HepG2 (cell line): Measurements from ENCODE around the gene TMEM108. TPM values are rescaled to one million over a fixed set of nuclear protein-coding genes. Genes with fewer than 3 reads are reported as not detected.

Experiments used
- ATAC-seq: fragments of 200-7000 bp; cut with Tn5 transposase; 3 replicates; pipeline ENCODE4 v1.9.1; 2020; ENCODE audit warnings: mild to moderate bottlenecking, moderate library complexity
- BruUV-seq: library from RNA; stranded (reverse); fragments of 400-500 nt; replicated peaks from 2 replicates; lab custom pipeline; 2021; lab: Mats Ljungman, UMichigan
- CTCF ChIA-PET: fragments of 300-600 bp; formaldehyde crosslinking; extraction: SDS; loops from one replicate; lab custom pipeline; 2021; ENCODE audit warnings: low total read pairs, inconsistent platforms, low intra/inter-chr PET ratio; lab: Yijun Ruan, JAX
- POLR2A ChIA-PET: fragments of 350-600 bp; sonication (Branson Sonifier 250); formaldehyde crosslinking; loops from one replicate; lab custom pipeline; 2020; ENCODE audit warnings: antibody characterized with exemption, inconsistent platforms; lab: Yijun Ruan, JAX
- DNase-seq: peaks from one replicate; pipeline ENCODE4 v3.0.0-alpha.2; 2015; ENCODE audit warnings: low spot score
- FAIRE-seq: peaks from 3 replicates; lab custom pipeline; 2011; peaks lifted over from hg19 to GRCh38; lab: Jason Lieb, UNC
- H2AFZ ChIP-seq: one replicate; pipeline ENCODE4 v1.6.1; 2011; ENCODE audit warnings: low read length, inconsistent platforms
- H3K27ac ChIP-seq: fragments of 300-600 bp; 3 replicates; pipeline ENCODE4 v1.8.0; 2011; ENCODE audit warnings: mixed run types, mild to moderate bottlenecking, mixed read lengths, low read length, inconsistent platforms; ENCODE audit not compliant: insufficient read depth; ENCODE audit errors: extremely low read length
- H3K27me3 ChIP-seq, 2 experiments: fragments of 200-600 bp in 1 of 2; 2 replicates in 1 of 2; 3 replicates in 1 of 2; pipeline versions ENCODE4 v1.6.0 to v1.8.0; 2011; ENCODE audit warnings: low read length in 2 of 2, mild to moderate bottlenecking in 2 of 2, moderate library complexity in 2 of 2, inconsistent platforms in 1 of 2; ENCODE audit not compliant: insufficient read depth in 2 of 2, control insufficient read depth in 1 of 2
- H3K36me3 ChIP-seq, 2 experiments: fragments of 200-600 bp in 1 of 2; replicated peaks in 1 of 2; 2 replicates in 1 of 2; 3 replicates in 1 of 2; pipeline versions ENCODE4 v1.5.1 to v1.8.0; 2011; ENCODE audit warnings: low read length in 2 of 2, inconsistent platforms in 1 of 2; ENCODE audit not compliant: insufficient read depth in 2 of 2, control insufficient read depth in 1 of 2
- H3K4me1 ChIP-seq: 2 replicates; pipeline ENCODE4 v1.5.1; 2012; ENCODE audit warnings: low read length, inconsistent platforms; ENCODE audit not compliant: insufficient read depth
- H3K4me2 ChIP-seq: 2 replicates; pipeline ENCODE4 v1.6.0; 2011; ENCODE audit warnings: low read depth, low read length, inconsistent platforms
- H3K4me3 ChIP-seq, 3 experiments: fragments of 200-600 bp in 1 of 3; sonication (generic), shearing (Covaris generic) in 1 of 3; replicated peaks in 1 of 3; 2 replicates each; pipeline ENCODE4 v1.5.1; 2011 to 2016; ENCODE audit warnings: low read length in 3 of 3, inconsistent platforms in 2 of 3, low read depth in 2 of 3, mild to moderate bottlenecking in 2 of 3, control low read depth in 1 of 3, mixed read lengths in 1 of 3; ENCODE audit not compliant: insufficient read depth in 1 of 3
- H3K79me2 ChIP-seq: one replicate; pipeline ENCODE4 v1.6.1; 2011; ENCODE audit warnings: low read length, inconsistent platforms; ENCODE audit not compliant: insufficient read depth
- H3K9ac ChIP-seq: 2 replicates; pipeline ENCODE4 v1.6.0; 2011; ENCODE audit warnings: mild to moderate bottlenecking, low read depth, low read length, inconsistent platforms; ENCODE audit not compliant: insufficient read depth
- H3K9me3 ChIP-seq: 2 replicates; pipeline ENCODE4 v1.5.1; 2012; ENCODE audit warnings: mild to moderate bottlenecking, low read length
- H4K20me1 ChIP-seq: 2 replicates; pipeline ENCODE4 v1.6.0; 2011; ENCODE audit warnings: inconsistent platforms, mild to moderate bottlenecking, low read length, moderate library complexity; ENCODE audit not compliant: insufficient read depth
- FIP1L1 ChIP-seq: fragments of 200-400 bp; formaldehyde crosslinking; IDR thresholded peaks from 2 replicates; pipeline ENCODE4 v1.6.1; 2018; ENCODE audit warnings: low read depth, mild to moderate bottlenecking, low read length, moderate library complexity, borderline replicate concordance; ENCODE audit not compliant: insufficient read depth
- HOXD1 ChIP-seq: sonication (generic); formaldehyde crosslinking; IDR thresholded peaks from 2 replicates; pipeline ENCODE4 v1.5.0; 2020; ENCODE audit warnings: missing genetic modification reagents
- JDP2 ChIP-seq: sonication (generic); formaldehyde crosslinking; IDR thresholded peaks from 2 replicates; pipeline ENCODE4 v1.8.1; 2022; ENCODE audit warnings: missing genetic modification reagents, borderline replicate concordance
- KIAA2018 ChIP-seq: sonication (generic); formaldehyde crosslinking; IDR thresholded peaks from 2 replicates; pipeline ENCODE4 v1.5.0; 2020; ENCODE audit warnings: mild to moderate bottlenecking, missing genetic modification reagents, borderline replicate concordance
- KLF12 ChIP-seq: sonication (generic); formaldehyde crosslinking; IDR thresholded peaks from 2 replicates; pipeline ENCODE4 v1.4.0; 2020; ENCODE audit warnings: missing genetic modification reagents, borderline replicate concordance
- NFKB2 ChIP-seq: sonication (generic); formaldehyde crosslinking; IDR thresholded peaks from 2 replicates; pipeline ENCODE4 v1.4.0; 2020; ENCODE audit warnings: missing genetic modification reagents, borderline replicate concordance
- NFKBIZ ChIP-seq: IDR thresholded peaks from 2 replicates; pipeline ENCODE4 v1.6.1; 2018; ENCODE audit warnings: missing genetic modification reagents, missing compliant biosample characterization
- SNAI1 ChIP-seq: sonication (generic); formaldehyde crosslinking; IDR thresholded peaks from 2 replicates; pipeline ENCODE4 v1.5.0; 2020; ENCODE audit warnings: mild to moderate bottlenecking, missing genetic modification reagents, borderline replicate concordance
- THYN1 ChIP-seq: sonication (generic); formaldehyde crosslinking; IDR thresholded peaks from 2 replicates; pipeline ENCODE4 v1.8.1; 2023; ENCODE audit warnings: low read depth, mild to moderate bottlenecking, moderate library complexity, missing genetic modification reagents, borderline replicate concordance
- TOE1 ChIP-seq: sonication (generic); formaldehyde crosslinking; IDR thresholded peaks from 2 replicates; pipeline ENCODE4 v1.4.0; 2020; ENCODE audit warnings: mild to moderate bottlenecking, missing genetic modification reagents
- ZMYM2 ChIP-seq: sonication (generic); formaldehyde crosslinking; IDR thresholded peaks from 2 replicates; pipeline ENCODE4 v1.8.0; 2022; ENCODE audit warnings: mild to moderate bottlenecking, missing genetic modification reagents
- ZNF331 ChIP-seq: sonication (generic); formaldehyde crosslinking; IDR thresholded peaks from 2 replicates; pipeline ENCODE4 v1.4.0; 2020; ENCODE audit warnings: missing genetic modification reagents
- ZNF564 ChIP-seq: sonication (generic); formaldehyde crosslinking; IDR thresholded peaks from 2 replicates; pipeline ENCODE4 v1.8.1; 2023; ENCODE audit warnings: mild to moderate bottlenecking, missing genetic modification reagents
- ZNF597 ChIP-seq: sonication (generic); formaldehyde crosslinking; IDR thresholded peaks from 2 replicates; pipeline ENCODE4 v1.5.0; 2020; ENCODE audit warnings: missing genetic modification reagents
- ZNF773 ChIP-seq: sonication (generic); formaldehyde crosslinking; IDR thresholded peaks from 2 replicates; pipeline ENCODE4 v1.4.0; 2020; ENCODE audit warnings: missing genetic modification reagents, borderline replicate concordance
- ZNF777 ChIP-seq: sonication (generic); formaldehyde crosslinking; IDR thresholded peaks from 2 replicates; pipeline ENCODE4 v1.4.0; 2020; ENCODE audit warnings: missing genetic modification reagents
- WGBS: methylation state at CpG from one replicate; pipeline ENCODE4 v1.1.6; 2017; ENCODE audit warnings: low lambda C conversion rate; 5-methylcytosine and 5-hydroxymethylcytosine counted together
- in situ Hi-C: cut with HindIII; loops from 2 replicates; pipeline ENCODE4 v1.10.0; 2017; ENCODE audit warnings: low pct_unique_long_range_greater_than_20kb; ENCODE audit not compliant: extremely low pct_ligation_motif_present
- intact Hi-C: fragments of 100-400 bp; cut with micrococcal nuclease; formaldehyde crosslinking; loops from one replicate; pipeline ENCODE4 v1.10.0; 2022; ENCODE audit not compliant: unreplicated experiment
- polyA plus RNA-seq, 8 experiments: library from polyadenylated mRNA; depleted of rRNA in 3 of 8; stranded (reverse) in 7 of 8; unstranded in 1 of 8; fragments of >200 nt; fragmentation: Illumina TruSeq in 4 of 8; extraction: Trizol in 4 of 8; gene quantifications; 2 replicates each; pipeline versions ENCODE4 v1.2.1 to v1.2.3, GENCODE V29; 2011 to 2016; ENCODE audit warnings: low read depth in 4 of 8, missing spikeins in 1 of 8, mixed read lengths in 1 of 8; ENCODE audit not compliant: insufficient read depth in 1 of 8
- total RNA-seq, 5 experiments: library from RNA; depleted of rRNA; stranded (reverse); fragments of >200 nt; fragmentation: Illumina TruSeq; extraction: Trizol; gene quantifications; 2 replicates each; pipeline ENCODE4 v1.2.3, GENCODE V29; 2016; ENCODE audit warnings: low read depth in 1 of 5

Gene TMEM108
- total and polyA plus RNA-seq, 2 of the 13 experiments (the other 11 are each of a cell fraction or from before 2014, with no cell fraction given) = not detected

DNA sequence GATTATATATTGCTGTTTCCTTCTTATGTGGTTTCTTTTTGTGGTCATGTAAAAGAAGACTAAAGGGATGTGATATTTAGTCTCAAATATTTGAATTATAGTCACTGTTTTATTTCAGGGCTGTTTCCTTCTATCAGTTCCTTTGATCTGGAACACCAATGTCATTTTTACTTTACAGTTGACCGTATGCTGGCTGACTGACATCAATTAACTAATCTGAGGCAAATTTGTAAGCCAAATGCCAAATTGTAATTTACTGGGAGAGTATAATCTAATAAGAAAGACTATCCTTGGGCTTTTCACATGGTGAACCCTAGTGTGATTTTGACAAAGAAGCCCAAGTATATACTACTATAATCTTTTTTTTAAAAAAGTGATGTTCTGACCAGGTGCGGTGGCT is 87.6 kb downstream of the TMEM108 start (continued):
- no peak for TF ChIP-seq KIAA2018 (CRISPR knock-in tag)
- no peak for TF ChIP-seq ZNF564 (CRISPR knock-in tag)
- TF ChIP-seq NFKBIZ (CRISPR knock-in tag) = no peak
- TF ChIP-seq SNAI1 (CRISPR knock-in tag) = no peak

DNA sequence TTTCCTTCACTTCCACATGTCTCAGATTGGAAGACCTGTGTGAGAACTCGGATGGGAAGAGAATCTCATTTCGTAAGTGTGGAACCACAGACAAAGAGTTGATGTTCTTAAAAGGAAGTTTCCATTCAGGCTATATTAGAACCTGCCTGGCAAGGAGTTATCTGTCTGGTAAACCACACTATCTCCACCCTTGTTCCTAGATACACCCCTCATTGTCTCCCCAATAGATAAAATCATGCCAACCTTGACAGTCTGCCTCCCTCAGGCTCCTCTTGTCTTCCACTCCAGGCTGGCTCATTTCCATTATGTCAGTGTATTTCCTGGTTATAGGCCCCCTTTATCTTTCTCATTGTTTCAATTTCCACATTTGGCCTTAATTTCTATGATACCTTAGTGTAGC is 89.2 kb downstream of the TMEM108 start:
- WGBS = 0% methylated on average over 2 of the region's 2 CpGs
- ATAC-seq (no peak), FAIRE-seq (no peak), DNase-seq (no peak)
- no peak overlapping the region for H3K4me3 ChIP-seq
- H4K20me1 ChIP-seq = no peaks in the 10 kb centered on the region
- H3K27ac ChIP-seq = no peak overlapping the region
- intact Hi-C loops = no loop called here
- no peaks in the 10 kb centered on the region for H3K79me2 ChIP-seq
- H3K9me3 ChIP-seq = no peaks in the 10 kb centered on the region
- no peaks in the 10 kb centered on the region for H3K4me1 ChIP-seq
- ChIA-PET POLR2A (no interaction called here), CTCF (no interaction called here)
- 0 out of 5 replicates have a peak, but pooled peaks cover 0 to 22% of the 10 kb centered on the region in 2 experiments for H3K27me3 ChIP-seq
- H3K9ac ChIP-seq = no peak overlapping the region
- no TSS peak for BruUV-seq
- H3K36me3 ChIP-seq = no peaks in the 10 kb centered on the region
- in situ Hi-C loops = no loop called here
- H2AFZ ChIP-seq = no peak overlapping the region
- no peak overlapping the region for H3K4me2 ChIP-seq
- TF ChIP-seq TOE1 (CRISPR knock-in tag) (no peak), NFKB2 (CRISPR knock-in tag) (no peak), KLF12 (CRISPR knock-in tag) (no peak), THYN1 (CRISPR knock-in tag) (no peak), ZNF597 (CRISPR knock-in tag) (no peak), JDP2 (CRISPR knock-in tag) (no peak), ZNF773 (CRISPR knock-in tag) (no peak), FIP1L1 (no peak), ZNF331 (no peak), ZNF777 (CRISPR knock-in tag) (no peak), HOXD1 (CRISPR knock-in tag) (no peak), ZMYM2 (CRISPR knock-in tag) (no peak)
